ENCODE measurements around the gene CPAMD8.
A peak's percentile ranks its signal among the peaks of the same experiment; 100 is the strongest.
"Not testable (repeated sequence)": the region's sequence is repeated elsewhere in the genome, so short reads cannot be mapped to it uniquely, and the experiment has no call there.

The CPAMD8 gene

GRCh38 chr19:17037966-17038500 lies 11.4 kb upstream of the CPAMD8 start:
- no peak for DNase-seq (ENCODE audit: low spot score)

GRCh38 chr19:17037184-17037583 lies 10.6 kb upstream of the CPAMD8 start:
- no peak for DNase-seq (ENCODE audit: low spot score)

DNA sequence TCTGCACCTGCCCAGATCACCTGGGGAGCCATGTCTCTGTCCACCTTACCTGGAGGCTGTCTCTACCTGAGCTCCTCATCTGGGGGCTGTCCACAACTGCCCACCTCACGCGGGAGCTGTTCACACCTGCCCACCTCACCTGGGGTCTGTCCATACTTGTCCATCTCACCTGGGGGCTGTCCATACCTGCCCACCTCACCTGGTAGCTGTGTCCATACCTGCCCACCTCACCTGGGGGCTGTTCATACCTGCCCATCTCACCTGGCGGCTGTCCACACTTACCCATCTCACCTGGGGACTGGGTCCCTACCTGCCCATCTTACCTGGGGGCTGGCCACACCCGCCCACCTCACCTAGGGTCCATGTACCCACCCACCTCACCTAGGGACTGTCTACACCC lies 10.0 kb upstream of the CPAMD8 start:
- no peak for DNase-seq (ENCODE audit: low spot score)

GRCh38 chr19:17035842-17036424 lies 9.3 kb upstream of the CPAMD8 start:
- DNase-seq (ENCODE audit: low spot score), result no peak

DNA sequence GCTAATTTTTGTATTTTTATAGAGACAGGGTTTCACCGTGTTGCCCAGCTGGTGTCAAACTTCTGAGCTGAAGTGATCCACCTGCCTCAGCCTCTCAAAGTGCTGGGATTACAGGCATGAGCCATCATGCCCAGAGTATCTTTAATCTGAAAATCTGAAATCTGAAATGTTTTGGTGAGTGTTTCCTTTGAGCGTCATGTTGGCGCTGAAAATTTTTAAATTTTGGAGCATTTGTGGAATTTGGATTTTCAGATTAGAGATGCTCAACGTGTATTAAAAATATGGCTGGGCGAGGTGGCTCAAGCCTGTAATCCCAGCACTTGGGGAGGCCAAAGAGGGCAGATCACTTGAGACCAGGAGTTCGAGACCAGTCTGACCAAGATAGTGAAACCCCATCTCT lies 5.1 kb upstream of the CPAMD8 start:
- DNase-seq (ENCODE audit: low spot score), result no peak

GRCh38 chr19:17027535-17027975 lies 945 bp upstream of the CPAMD8 start:
- no peak for DNase-seq (ENCODE audit: low spot score)

DNA sequence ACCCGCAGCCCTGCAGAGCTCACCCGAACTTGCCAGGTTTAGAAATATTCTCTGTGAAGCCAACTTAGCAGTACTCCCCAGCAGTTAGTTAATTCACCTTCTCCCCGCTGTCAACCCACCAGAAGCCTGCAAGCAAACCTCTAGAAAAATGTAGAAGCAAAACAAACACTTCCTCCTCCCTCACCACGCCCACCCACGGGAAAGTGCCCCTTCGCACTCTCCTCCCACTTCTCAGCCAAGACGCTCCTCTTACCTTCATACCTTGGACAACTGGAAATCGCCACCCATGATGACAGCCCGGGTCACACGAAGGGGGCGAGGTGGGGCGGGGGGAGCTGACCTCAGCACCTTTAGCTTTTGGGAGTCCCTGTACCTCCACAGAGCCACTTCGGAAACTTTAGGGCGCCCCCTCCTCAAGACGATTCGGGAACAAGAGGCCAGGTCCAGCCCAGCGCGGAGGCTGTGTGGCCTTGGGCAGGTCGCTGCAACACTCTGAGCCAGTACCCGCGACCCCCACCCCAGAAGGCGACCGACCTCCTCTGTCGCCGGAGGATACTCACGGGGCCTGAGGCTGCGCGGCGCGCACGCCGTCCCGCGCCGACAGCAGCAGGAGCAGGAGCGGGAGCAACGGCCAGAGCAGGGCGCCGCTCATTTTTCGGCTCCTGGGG lies 485 bp downstream of the CPAMD8 start:
- DNase-seq (ENCODE audit: low spot score), result peak; percentile 61

- DNase-seq (ENCODE audit: low spot score), result no peak
Measured at GRCh38 chr19:17025361-17025760, 1.2 kb downstream of the CPAMD8 start.

DNA sequence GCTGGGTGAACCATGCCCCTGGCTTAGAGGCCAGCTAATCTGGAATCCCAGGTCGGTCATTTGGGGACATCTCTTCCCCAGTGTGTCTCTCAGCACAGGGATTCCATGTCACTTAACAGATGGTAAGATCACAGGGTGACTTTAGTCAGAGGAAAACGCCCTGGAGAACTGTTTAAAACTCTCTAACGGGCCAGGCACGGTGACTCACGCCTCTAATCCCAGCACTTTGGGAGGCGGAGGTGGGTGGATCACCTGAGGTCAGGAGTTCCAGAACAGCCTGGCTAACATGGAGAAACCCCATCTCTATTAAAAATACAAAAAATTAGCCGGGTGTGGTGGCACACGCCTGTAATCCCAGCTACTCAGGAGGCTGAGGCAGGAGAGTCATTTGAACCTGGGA lies 1.7 kb downstream of the CPAMD8 start:
- DNase-seq (ENCODE audit: low spot score), result not testable (repeated sequence)

GRCh38 chr19:17023805-17024204 lies 2.8 kb downstream of the CPAMD8 start:
- no peak for DNase-seq (ENCODE audit: low spot score)

- DNase-seq (ENCODE audit: low spot score), result no peak
Measured at GRCh38 chr19:17022738-17023137, 3.9 kb downstream of the CPAMD8 start.

GRCh38 chr19:17021793-17022590 lies 4.6 kb downstream of the CPAMD8 start:
- no peak for DNase-seq (ENCODE audit: low spot score)

- DNase-seq (ENCODE audit: low spot score), result no peak
Measured at GRCh38 chr19:17021328-17021727, 5.3 kb downstream of the CPAMD8 start.

GRCh38 chr19:17020823-17021222 lies 5.8 kb downstream of the CPAMD8 start:
- DNase-seq (ENCODE audit: low spot score), result no peak

DNA sequence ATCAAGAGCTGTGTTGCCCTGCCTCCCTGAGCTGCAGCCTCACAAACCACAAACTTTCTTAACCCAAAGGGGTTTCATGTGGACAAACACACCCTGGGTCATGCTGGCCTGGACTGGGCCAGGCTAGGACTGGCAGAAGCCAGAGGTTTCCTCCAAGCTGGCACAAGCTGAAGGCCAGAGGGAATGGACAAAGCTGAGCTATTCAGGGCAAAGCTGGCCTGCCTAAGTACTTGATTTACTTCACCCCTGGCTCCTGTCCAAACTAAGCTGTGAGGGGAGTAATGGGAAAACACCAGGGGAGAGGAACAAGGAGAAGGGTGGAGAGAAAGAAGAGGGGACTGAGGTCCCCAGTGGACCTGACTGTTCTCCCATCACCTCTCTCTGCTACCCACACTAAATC lies 6.2 kb downstream of the CPAMD8 start:
- DNase-seq (ENCODE audit: low spot score), result no peak

- DNase-seq (ENCODE audit: low spot score), result not testable (repeated sequence)
Measured at GRCh38 chr19:17014212-17014861, 12.3 kb downstream of the CPAMD8 start.

DNA sequence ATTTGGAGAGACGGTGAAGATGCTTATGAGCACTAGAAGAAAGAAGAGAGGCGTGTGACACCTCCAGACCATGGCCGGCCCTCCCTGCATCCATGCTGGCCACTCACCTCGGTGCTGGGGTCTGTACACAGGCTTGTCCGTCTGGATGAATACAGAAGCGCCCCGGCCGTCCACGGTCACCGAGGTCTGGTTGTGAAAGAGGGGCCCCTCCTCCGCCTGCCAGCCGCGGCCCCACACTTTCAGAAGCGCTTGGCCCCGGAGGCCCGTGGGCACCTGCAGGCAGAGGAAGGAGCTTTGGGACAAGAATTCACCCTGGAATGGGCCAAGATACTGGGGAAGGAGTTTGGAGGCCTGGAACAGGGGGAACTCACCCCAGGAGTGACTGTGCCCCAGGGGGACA lies 15.1 kb downstream of the CPAMD8 start:
- DNase-seq (ENCODE audit: low spot score), result no peak

GRCh38 chr19:17006579-17006978 lies 20.0 kb downstream of the CPAMD8 start:
- no peak for DNase-seq (ENCODE audit: low spot score)

- DNase-seq (ENCODE audit: low spot score), result no peak
Measured at GRCh38 chr19:17005000-17005399, 21.6 kb downstream of the CPAMD8 start.

- no peak for DNase-seq (ENCODE audit: low spot score)
Measured at GRCh38 chr19:17004386-17004785, 22.2 kb downstream of the CPAMD8 start.

DNA sequence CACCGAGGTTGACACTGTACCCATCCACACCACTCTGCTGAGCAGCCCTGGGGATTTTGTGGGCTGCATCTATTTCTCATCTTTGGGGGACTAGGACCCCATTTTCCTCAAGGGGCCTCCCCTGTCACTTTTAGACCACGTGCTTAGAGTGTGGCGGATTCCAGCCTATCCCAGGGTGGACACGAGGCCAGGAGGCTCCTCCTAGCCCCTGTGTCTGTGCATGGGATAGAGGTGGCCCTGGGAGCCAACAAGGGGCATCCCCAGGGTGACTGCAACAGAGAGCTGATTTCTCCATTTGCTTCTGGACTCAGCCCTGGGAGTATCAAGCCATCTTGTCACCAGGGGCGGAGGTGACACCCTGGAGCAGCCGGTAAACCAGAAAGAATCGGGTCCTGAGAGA lies 24.2 kb downstream of the CPAMD8 start:
- DNase-seq (ENCODE audit: low spot score), result no peak

GRCh38 chr19:17001603-17002183 lies 24.9 kb downstream of the CPAMD8 start:
- peak; percentile 62 for DNase-seq (ENCODE audit: low spot score)
